Thyroid gland (tissue), 4 donors: ENCODE measurements around the gene B3GALT4. TPM values are rescaled to one million over a fixed set of nuclear protein-coding genes. Genes with fewer than 3 reads are reported as not detected.
"Not testable (repeated sequence)": the region's sequence is repeated elsewhere in the genome, so short reads cannot be mapped to it uniquely, and the experiment has no call there.

Experiments used
- DNase-seq, 2 donors: peaks; one replicate each; pipeline ENCODE4 v3.0.0-alpha.2; 2019
- H3K27ac ChIP-seq, 3 donors: fragments of 200-600 bp; sonication (generic); 1 replicate in 2 of 3; 2 replicates in 1 of 3; pipeline ENCODE4 v1.5.1; 2016 to 2019; ENCODE audit warnings: mild to moderate bottlenecking in 1 of 3, moderate library complexity in 1 of 3
- H3K27me3 ChIP-seq: fragments of 200-600 bp; sonication (generic); one replicate; pipeline ENCODE4 v1.5.1; 2019
- H3K36me3 ChIP-seq, 2 donors: fragments of 200-600 bp; sonication (generic); one replicate each; pipeline ENCODE4 v1.5.1; 2016 to 2019
- H3K4me1 ChIP-seq, 2 donors: fragments of 200-600 bp; sonication (generic); one replicate each; pipeline ENCODE4 v1.5.1; 2017 to 2019
- H3K4me3 ChIP-seq, 3 donors: fragments of 200-600 bp; sonication (generic); replicated peaks in 1 of 3; 1 replicate in 2 of 3; 2 replicates in 1 of 3; pipeline ENCODE4 v1.5.1; 2016; ENCODE audit warnings: mild to moderate bottlenecking in 1 of 3
- H3K9me3 ChIP-seq: fragments of 200-600 bp; sonication (generic); one replicate; pipeline ENCODE4 v1.5.1; 2017
- POLR2A ChIP-seq, 2 donors: fragments of 450-650 bp; IDR thresholded peaks; one replicate each; pipeline ENCODE4 v1.6.1; 2017; ENCODE audit warnings: antibody characterized with exemption in 2 of 2, mild to moderate bottlenecking in 2 of 2, moderate library complexity in 1 of 2
- WGBS, 2 donors: methylation state at CpG; one replicate each; pipeline ENCODE4 v1.1.5; 2017; 5-methylcytosine and 5-hydroxymethylcytosine counted together
- intact Hi-C: fragments of 100-400 bp; cut with DNase I; formaldehyde crosslinking; loops from one replicate; pipeline ENCODE4 v1.15.1; 2023
- total RNA-seq, 4 donors: library from RNA; depleted of rRNA; stranded (reverse); fragments of >200 nt; gene quantifications; one replicate each; pipeline ENCODE4 v1.2.3, GENCODE V29; 2016
- TF ChIP-seq, protein P1 (sequence below), 6 experiments: fragments of 200-600 bp in 3 of 6; fragments of 450-650 bp in 3 of 6; sonication (generic) in 3 of 6; IDR thresholded peaks; one replicate each; pipeline ENCODE4 v1.5.1; 2016 to 2019; ENCODE audit warnings: antibody characterized with exemption in 6 of 6, mild to moderate bottlenecking in 2 of 6, inconsistent platforms in 1 of 6, moderate library complexity in 1 of 6

The B3GALT4 gene
- total RNA-seq, 4 donors from 2014 or later, result 10.5 to 19.8 (median 16.4) TPM

DNA sequence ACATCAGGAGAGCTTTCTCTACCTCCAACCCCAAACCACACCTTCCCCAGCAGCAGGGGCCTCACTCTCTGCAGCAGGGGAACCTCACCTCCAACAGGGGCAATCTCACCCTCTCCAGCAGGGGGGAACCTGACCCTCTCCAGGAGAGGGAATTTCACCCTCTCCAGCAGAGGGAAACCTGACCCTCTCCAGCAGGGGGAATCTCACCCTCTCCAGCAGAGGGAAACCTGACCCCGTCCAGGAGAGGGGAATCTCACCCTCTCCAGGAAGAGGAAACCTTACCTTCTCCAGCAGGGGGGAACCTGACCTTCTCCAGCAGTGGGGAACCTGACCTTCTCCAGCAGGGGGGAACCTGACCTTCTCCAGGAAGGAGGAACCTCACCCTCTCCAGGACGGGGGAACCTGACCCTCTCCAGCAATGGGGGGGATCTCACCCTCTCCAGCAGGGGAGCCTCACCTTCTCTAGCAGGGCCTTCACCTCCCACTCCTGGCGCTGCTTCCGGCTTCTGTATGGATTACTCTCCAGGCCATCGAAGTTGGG lies 3.1 kb downstream of the B3GALT4 start:
- Histone ChIP-seq H3K4me1 (peaks cover 17 to 22% of the 10 kb centered on the region in 2 donors), H3K4me3 (no peak overlapping the region), H3K27ac (no peak overlapping the region), H3K36me3 (peaks cover 14 to 31% of the 10 kb centered on the region in 2 donors), H3K27me3 (no peaks in the 10 kb centered on the region), H3K9me3 (no peaks in the 10 kb centered on the region)
- intact Hi-C loops, result no loop called here
- TF ChIP-seq POLR2A (IDR thresholded peaks at IDR 0.05), result no peak
- TF ChIP-seq, protein P1, sequence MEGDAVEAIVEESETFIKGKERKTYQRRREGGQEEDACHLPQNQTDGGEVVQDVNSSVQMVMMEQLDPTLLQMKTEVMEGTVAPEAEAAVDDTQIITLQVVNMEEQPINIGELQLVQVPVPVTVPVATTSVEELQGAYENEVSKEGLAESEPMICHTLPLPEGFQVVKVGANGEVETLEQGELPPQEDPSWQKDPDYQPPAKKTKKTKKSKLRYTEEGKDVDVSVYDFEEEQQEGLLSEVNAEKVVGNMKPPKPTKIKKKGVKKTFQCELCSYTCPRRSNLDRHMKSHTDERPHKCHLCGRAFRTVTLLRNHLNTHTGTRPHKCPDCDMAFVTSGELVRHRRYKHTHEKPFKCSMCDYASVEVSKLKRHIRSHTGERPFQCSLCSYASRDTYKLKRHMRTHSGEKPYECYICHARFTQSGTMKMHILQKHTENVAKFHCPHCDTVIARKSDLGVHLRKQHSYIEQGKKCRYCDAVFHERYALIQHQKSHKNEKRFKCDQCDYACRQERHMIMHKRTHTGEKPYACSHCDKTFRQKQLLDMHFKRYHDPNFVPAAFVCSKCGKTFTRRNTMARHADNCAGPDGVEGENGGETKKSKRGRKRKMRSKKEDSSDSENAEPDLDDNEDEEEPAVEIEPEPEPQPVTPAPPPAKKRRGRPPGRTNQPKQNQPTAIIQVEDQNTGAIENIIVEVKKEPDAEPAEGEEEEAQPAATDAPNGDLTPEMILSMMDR (IDR thresholded peaks at IDR 0.05), result peak in 1 of 6 experiments; percentile 19
- DNase-seq, result no peak
- 64 to 75% methylated on average over 4 to 5 of the region's 5 CpGs for WGBS, 2 donors

- H3K27ac ChIP-seq, result no peak overlapping the region
- H3K36me3 ChIP-seq, result peaks cover 13 to 31% of the 10 kb centered on the region in 2 donors
- 80 to 94% methylated on average over 2 to 5 of the region's 6 CpGs for WGBS, 2 donors
Measured at GRCh38 chr6:33280539-33280938, 3.6 kb downstream of the B3GALT4 start.

DNA sequence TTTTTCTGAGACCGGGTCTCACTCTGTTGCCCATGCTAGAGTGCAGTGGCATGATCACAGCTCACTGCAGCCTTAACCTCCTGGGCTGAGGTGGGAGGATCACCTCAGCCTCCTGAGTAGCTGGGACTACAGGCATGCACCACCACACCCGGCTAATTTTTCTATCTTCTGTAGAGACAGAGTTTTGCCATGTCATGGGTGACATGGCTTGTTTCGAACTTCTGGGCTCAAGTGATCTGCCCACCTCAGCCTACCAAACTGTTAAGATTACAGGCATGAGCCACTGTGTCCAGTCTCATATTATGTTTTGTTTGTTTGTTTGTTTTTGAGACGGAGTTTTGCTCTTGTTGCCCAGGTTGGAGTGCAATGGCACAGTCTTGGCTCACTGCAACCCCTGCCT lies 8.3 kb downstream of the B3GALT4 start:
- H3K27me3 ChIP-seq, H3K9me3 ChIP-seq, H3K4me3 ChIP-seq, DNase-seq, intact Hi-C loops, H3K27ac ChIP-seq: not testable (repeated sequence)
- WGBS, 2 donors, result 91 to 95% methylated on average over 4 of the region's 4 CpGs
- peaks cover 9 to 13% of the 10 kb centered on the region in 2 donors for H3K4me1 ChIP-seq
- peaks cover 0 to 30% of the 10 kb centered on the region in 2 donors for H3K36me3 ChIP-seq

More at GRCh38 chr6:33280539-33280938, 3.6 kb downstream of the B3GALT4 start:
- intact Hi-C loops, result no loop called here
- TF ChIP-seq, protein P1 (IDR thresholded peaks at IDR 0.05), result no peak
- TF ChIP-seq POLR2A (IDR thresholded peaks at IDR 0.05), result no peak
- Histone ChIP-seq H3K4me1 (peaks cover 17 to 22% of the 10 kb centered on the region in 2 donors), H3K27me3 (no peaks in the 10 kb centered on the region), H3K4me3 (no peak overlapping the region), H3K9me3 (no peaks in the 10 kb centered on the region)
- no peak for DNase-seq

GRCh38 chr6:33286946-33287914 lies 10.3 kb downstream of the B3GALT4 start:
- intact Hi-C loops, result no loop called here
- H3K27me3 ChIP-seq, result no peaks in the 10 kb centered on the region
- H3K27ac ChIP-seq, result no peak overlapping the region
- TF ChIP-seq, protein P1 (IDR thresholded peaks at IDR 0.05), result no peak
- TF ChIP-seq POLR2A (IDR thresholded peaks at IDR 0.05), result no peak
- no peak for DNase-seq
- H3K4me1 ChIP-seq, result peaks cover 11 to 17% of the 10 kb centered on the region in 2 donors
- H3K36me3 ChIP-seq, result peaks cover 6 to 33% of the 10 kb centered on the region in 2 donors
- no peak overlapping the region for H3K4me3 ChIP-seq
- WGBS, 2 donors, result 90 to 92% methylated on average over 12 to 20 of the region's 22 CpGs
- H3K9me3 ChIP-seq, result no peaks in the 10 kb centered on the region

DNA sequence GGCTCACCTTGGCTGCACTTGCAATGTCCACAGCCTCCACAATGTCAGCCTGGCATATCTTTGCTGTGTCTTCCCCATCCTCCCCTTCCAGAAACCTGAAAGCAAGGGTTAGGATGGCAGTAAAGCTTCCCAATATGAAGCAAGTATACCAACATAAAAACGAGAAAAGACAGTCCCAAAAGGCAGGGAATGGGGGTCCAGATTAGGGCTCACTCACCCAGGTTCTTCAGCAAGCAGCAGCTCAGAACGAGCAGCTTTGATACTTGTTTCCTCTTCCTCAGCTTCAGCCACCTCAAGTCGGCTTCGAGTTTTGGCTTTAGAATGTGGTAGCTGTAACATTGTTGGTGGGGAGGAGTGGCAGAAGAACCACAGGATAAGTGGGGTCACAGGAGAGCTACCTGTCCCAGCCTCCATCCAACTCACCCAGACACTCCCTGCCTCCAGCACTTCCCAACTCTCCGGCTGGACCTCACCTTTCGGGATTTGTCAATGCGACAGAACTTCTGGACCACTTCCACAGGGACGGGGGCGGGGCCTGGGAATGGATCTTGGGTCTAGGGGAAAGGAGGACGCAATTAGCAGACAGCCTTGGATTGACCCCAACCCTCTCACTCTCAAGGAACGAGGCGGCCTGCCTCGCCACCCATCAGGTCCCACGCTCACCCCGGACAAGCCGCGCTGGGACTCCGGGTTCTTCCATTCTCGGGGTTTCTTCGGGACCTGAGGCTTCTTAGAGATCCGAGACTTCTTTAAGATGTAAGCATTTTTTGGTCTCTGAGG lies 11.4 kb downstream of the B3GALT4 start:
- peaks cover 11 to 17% of the 10 kb centered on the region in 2 donors for H3K4me1 ChIP-seq
- intact Hi-C loops, result no loop called here
- 18 to 19% methylated on average over 15 to 21 of the region's 21 CpGs for WGBS, 2 donors
- peak overlapping the region in 2 of 3 donors; percentile 43 to 82 for H3K27ac ChIP-seq
- TF ChIP-seq, protein P1 (IDR thresholded peaks at IDR 0.05), result no peak
- no peak for TF ChIP-seq POLR2A (IDR thresholded peaks at IDR 0.05)
- DNase-seq, result no peak
- no peaks in the 10 kb centered on the region for H3K9me3 ChIP-seq
- H3K36me3 ChIP-seq, result peaks cover 16 to 41% of the 10 kb centered on the region in 2 donors
- peak overlapping the region; percentile 64 to 74 (median 73) for H3K4me3 ChIP-seq
- H3K27me3 ChIP-seq, result no peaks in the 10 kb centered on the region
